GM13976 (cell line): ENCODE results near the gene INVS.

Experiments used
- DNase-seq: peaks from one replicate; pipeline ENCODE4 v3.0.0; 2012; ENCODE audit warnings: low spot score
- in situ Hi-C: fragments of 300-500 bp; cut with MboI; formaldehyde crosslinking; loops from one replicate; pipeline ENCODE4 v1.12.0; 2022; ENCODE audit warnings: low sequenced_read_pairs, mixed read lengths, inconsistent platforms; ENCODE audit not compliant: unreplicated experiment
- TF ChIP-seq, protein P1 (sequence below): IDR thresholded peaks from 2 replicates; pipeline ENCODE4 v1.5.1; 2012; ENCODE audit warnings: borderline replicate concordance, mild to moderate bottlenecking; ENCODE audit not compliant: insufficient read depth; ENCODE audit errors: extremely low read depth, missing control alignments, control extremely low read depth

Gene INVS

DNA sequence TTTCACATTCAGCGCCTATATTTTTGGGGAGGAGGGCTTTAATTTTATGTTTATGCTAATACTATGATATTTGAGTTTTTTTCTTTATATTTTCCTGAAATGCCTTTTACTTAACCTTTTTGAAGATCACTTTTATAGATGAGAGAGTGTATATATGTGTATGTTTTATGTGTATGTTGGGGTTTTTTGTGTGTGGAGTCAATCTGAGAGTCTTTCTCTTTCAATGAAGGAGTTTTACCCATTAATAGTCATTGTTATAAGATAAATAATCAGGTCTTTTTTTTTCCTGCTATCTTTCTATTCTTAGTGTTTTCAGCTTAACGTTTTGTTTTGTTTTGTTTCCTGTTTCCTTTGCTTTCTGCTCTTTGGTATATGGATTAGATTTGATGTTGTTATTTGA is 141.5 kb downstream of the INVS start:
- in situ Hi-C loops: no loop called here
- DNase-seq: no peak
- TF ChIP-seq, protein P1, sequence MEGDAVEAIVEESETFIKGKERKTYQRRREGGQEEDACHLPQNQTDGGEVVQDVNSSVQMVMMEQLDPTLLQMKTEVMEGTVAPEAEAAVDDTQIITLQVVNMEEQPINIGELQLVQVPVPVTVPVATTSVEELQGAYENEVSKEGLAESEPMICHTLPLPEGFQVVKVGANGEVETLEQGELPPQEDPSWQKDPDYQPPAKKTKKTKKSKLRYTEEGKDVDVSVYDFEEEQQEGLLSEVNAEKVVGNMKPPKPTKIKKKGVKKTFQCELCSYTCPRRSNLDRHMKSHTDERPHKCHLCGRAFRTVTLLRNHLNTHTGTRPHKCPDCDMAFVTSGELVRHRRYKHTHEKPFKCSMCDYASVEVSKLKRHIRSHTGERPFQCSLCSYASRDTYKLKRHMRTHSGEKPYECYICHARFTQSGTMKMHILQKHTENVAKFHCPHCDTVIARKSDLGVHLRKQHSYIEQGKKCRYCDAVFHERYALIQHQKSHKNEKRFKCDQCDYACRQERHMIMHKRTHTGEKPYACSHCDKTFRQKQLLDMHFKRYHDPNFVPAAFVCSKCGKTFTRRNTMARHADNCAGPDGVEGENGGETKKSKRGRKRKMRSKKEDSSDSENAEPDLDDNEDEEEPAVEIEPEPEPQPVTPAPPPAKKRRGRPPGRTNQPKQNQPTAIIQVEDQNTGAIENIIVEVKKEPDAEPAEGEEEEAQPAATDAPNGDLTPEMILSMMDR: no peak

DNA sequence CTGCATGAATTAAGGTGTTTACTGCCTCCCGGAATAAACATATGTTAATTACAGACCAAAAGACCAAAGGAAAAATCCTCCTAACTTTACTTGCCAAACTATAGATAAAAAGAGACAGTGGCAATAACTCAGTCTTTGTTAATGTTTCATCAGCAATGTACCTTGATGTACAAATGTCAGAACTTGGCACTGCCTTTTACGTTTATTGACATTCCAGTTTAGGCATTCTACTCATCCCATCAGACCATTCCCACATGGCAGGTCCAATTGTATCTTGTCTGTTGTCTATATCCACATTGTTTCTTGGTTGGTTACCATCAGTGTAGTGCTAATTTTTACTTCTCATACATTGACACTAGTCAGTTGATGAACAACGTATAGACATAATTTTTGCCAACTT is 168.2 kb downstream of the INVS start:
- in situ Hi-C loops: no loop called here
- DNase-seq: no peak
- TF ChIP-seq, protein P1: no peak

DNA sequence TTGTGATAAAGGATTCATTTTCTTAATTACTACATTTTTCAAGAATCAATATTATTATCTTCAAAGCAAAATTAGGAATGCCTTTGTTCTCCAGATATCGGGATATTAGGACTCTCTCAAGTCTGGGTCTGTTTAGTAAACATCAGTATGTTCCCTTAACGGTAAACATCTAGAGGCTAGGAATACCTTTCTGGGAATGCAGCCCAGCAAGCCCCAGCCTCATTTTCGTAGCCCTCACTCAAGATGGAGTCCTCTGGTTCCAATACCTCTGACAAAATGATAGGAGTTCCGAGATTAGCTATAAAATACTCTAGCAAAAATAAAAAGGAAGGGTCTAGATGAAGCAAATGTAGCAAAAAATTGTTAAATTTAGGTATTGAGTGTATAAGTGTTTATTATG is 169.2 kb downstream of the INVS start:
- TF ChIP-seq, protein P1: no peak
- DNase-seq: no peak
- in situ Hi-C loops: no loop called here

DNA sequence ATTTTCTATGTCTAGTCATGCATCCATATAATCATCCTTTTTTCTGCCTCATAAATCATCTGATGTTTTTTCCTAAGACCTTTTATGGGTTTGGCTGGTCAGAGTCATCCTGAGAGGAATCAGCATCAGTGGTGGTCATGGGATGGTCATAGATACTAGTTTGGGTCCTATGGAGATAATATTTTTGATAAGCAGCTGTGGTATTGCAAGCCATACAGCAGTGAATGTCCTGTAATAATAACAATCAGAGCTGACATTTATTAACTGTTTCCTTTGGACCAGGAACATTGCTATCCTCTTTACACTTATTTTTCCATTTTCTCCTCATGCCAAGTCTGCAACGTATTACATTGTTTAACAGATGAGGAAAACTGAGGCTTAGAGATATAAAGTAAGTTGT is 170.6 kb downstream of the INVS start:
- TF ChIP-seq, protein P1: no peak
- in situ Hi-C loops: no loop called here
- no peak for DNase-seq

DNA sequence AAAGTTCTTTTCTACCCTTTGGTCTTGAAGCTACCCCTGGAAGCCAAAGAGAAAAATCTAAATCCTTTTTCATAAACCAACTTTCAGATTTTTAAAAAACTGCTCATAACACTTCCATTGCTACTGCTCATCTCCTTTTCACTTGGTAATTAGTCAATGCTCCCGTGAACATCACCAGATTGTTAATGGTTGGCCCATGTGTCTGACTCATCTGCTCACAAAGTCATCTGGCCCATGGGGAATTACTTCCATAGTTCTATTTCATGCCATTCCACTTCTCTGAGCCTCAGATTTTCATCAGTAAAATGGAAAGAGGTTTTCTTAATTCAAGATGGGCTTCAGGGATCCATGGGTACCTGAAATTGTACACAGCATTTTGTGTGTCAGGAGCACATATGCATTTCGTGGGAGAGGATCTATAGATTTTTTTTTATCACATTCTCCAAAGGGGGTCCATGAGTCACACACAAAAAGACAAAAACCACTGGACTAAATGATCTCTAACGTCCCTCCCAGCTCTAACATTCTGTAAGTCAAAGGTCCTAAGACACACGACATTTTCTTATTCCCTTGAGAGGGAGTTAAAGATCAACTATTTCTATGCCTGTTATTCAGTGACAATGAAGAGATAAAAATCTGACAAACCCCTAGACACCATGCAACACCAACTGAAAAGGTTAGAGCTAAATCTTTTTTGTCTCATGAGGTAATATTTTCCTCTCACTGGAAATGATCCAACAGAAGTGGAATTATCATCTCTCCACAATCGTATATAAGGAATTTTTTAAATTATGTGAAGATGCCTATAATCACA is 178.3 kb downstream of the INVS start:
- no peak for DNase-seq
- in situ Hi-C loops: no loop called here
- TF ChIP-seq, protein P1: no peak

DNA sequence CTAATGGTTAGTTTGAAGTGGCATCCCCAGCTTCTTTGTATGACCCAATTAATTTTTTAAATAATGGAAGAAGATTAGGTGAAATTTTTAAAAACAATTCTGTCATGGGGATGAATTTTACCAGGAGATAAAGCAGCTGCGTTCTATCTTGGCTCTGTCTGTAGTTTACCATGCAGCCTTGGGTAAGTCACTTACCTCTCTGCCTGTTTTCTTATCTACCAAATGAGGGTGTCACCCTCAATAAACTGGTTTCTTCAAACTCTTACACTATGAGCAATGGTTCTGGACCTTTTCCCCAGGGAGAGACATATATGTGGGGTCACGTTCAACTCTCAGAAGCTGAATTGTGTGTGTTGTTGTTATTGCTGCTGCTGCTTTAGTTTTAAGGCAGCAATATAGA is 182.0 kb downstream of the INVS start:
- no peak for DNase-seq
- in situ Hi-C loops: no loop called here
- TF ChIP-seq, protein P1: no peak
